Osteocyte (in vitro differentiated cells): ENCODE data around the gene CRYGD. TPM values are rescaled to one million over a fixed set of nuclear protein-coding genes. Genes with fewer than 3 reads are reported as not detected.
A peak's percentile ranks its signal among the peaks of the same experiment; 100 is the strongest.

Source experiments
- DNase-seq: peaks from one replicate; pipeline ENCODE4 v3.0.0; 2021; ENCODE audit warnings: mixed read lengths; ENCODE audit not compliant: unreplicated experiment; ENCODE audit errors: extremely low spot score
- H3K27ac Mint-ChIP-seq: one replicate; pipeline ENCODE4 v1.8.0; 2021; ENCODE audit warnings: mild to moderate bottlenecking, mixed read lengths; ENCODE audit not compliant: unreplicated experiment
- H3K27me3 Mint-ChIP-seq: one replicate; pipeline ENCODE4 v1.8.0; 2021; ENCODE audit warnings: mixed read lengths; ENCODE audit not compliant: unreplicated experiment
- H3K36me3 Mint-ChIP-seq: one replicate; pipeline ENCODE4 v1.8.0; 2021; ENCODE audit warnings: mixed read lengths; ENCODE audit not compliant: unreplicated experiment
- H3K4me1 Mint-ChIP-seq: one replicate; pipeline ENCODE4 v1.8.0; 2021; ENCODE audit warnings: mixed read lengths; ENCODE audit not compliant: unreplicated experiment
- H3K4me3 Mint-ChIP-seq: one replicate; pipeline ENCODE4 v1.8.0; 2021; ENCODE audit warnings: mild to moderate bottlenecking, moderate library complexity, mixed read lengths; ENCODE audit not compliant: unreplicated experiment
- H3K9me3 Mint-ChIP-seq: one replicate; pipeline ENCODE4 v1.8.0; 2021; ENCODE audit warnings: mixed read lengths; ENCODE audit not compliant: unreplicated experiment
- total RNA-seq: library from RNA; stranded (reverse); gene quantifications from 2 replicates; pipeline ENCODE4 v1.2.1, GENCODE V29; 2021
- TF ChIP-seq, protein P1 (sequence below): fragments of 200-600 bp; sonication (generic); IDR thresholded peaks from 2 replicates; pipeline ENCODE4 v1.5.0; 2021; ENCODE audit warnings: antibody characterized with exemption, mild to moderate bottlenecking, moderate library complexity

Gene CRYGD
- total RNA-seq, 1 donor from 2014 or later: not detected

GRCh38 chr2:208083807-208084206 is 40.5 kb downstream of the CRYGD start:
- H3K27me3 Mint-ChIP-seq: peaks cover 28% of the 10 kb centered on the region
- H3K27ac Mint-ChIP-seq: no peak overlapping the region
- no peaks in the 10 kb centered on the region for H3K4me1 Mint-ChIP-seq
- DNase-seq: no peak
- H3K9me3 Mint-ChIP-seq: peaks cover 10% of the 10 kb centered on the region
- no peaks in the 10 kb centered on the region for H3K36me3 Mint-ChIP-seq
- TF ChIP-seq, protein P1, sequence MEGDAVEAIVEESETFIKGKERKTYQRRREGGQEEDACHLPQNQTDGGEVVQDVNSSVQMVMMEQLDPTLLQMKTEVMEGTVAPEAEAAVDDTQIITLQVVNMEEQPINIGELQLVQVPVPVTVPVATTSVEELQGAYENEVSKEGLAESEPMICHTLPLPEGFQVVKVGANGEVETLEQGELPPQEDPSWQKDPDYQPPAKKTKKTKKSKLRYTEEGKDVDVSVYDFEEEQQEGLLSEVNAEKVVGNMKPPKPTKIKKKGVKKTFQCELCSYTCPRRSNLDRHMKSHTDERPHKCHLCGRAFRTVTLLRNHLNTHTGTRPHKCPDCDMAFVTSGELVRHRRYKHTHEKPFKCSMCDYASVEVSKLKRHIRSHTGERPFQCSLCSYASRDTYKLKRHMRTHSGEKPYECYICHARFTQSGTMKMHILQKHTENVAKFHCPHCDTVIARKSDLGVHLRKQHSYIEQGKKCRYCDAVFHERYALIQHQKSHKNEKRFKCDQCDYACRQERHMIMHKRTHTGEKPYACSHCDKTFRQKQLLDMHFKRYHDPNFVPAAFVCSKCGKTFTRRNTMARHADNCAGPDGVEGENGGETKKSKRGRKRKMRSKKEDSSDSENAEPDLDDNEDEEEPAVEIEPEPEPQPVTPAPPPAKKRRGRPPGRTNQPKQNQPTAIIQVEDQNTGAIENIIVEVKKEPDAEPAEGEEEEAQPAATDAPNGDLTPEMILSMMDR: no peak
- no peak overlapping the region for H3K4me3 Mint-ChIP-seq

- H3K9me3 Mint-ChIP-seq: peaks cover 6% of the 10 kb centered on the region
- TF ChIP-seq, protein P1: no peak
- DNase-seq: no peak
- H3K4me3 Mint-ChIP-seq: no peak overlapping the region
- peaks cover 8% of the 10 kb centered on the region for H3K4me1 Mint-ChIP-seq
- H3K27ac Mint-ChIP-seq: peak overlapping the region; percentile 66
- H3K27me3 Mint-ChIP-seq: peaks cover 45% of the 10 kb centered on the region
- no peaks in the 10 kb centered on the region for H3K36me3 Mint-ChIP-seq
Observed at GRCh38 chr2:208077276-208077675, 47.0 kb downstream of the CRYGD start.

DNA sequence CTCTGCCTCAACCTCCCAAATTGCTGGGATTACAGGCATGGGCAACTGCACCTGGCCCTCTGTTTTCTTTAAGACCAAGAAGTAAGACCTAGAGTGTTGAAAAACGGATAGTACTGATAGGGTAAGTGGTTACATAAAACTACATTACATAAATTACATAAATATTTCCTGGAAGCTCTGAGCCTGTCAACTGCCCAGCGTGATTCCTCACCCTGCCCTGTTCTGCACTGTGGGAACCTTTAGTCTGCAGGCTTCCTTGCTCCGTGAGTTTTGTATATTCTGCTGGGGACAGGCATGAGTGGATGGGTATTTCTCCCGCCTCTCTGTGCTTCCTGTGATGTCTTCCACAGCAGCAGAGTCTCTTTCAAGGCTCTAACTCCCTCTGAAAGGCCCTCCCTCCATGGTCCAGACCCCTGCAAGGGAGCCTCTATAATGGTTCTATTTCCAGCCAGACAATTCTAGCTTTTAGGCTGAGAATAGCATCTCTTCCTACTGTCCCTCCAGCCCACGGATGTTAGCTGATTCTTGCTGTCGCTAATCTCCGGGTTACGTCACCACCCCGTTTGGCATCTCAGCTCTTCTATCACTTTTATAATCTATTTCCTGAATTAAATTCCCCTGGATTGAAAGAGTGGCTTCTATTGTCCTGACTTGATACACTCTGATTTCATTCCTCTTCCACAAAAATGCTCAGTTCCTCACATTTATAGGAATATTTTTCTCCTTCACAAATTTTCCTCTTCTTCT is 49.5 kb downstream of the CRYGD start:
- H3K4me1 Mint-ChIP-seq: peaks cover 8% of the 10 kb centered on the region
- H3K9me3 Mint-ChIP-seq: peaks cover 6% of the 10 kb centered on the region
- DNase-seq: no peak
- no peak overlapping the region for H3K4me3 Mint-ChIP-seq
- TF ChIP-seq, protein P1: no peak
- H3K27me3 Mint-ChIP-seq: peaks cover 34% of the 10 kb centered on the region
- H3K27ac Mint-ChIP-seq: no peak overlapping the region
- H3K36me3 Mint-ChIP-seq: no peaks in the 10 kb centered on the region

DNA sequence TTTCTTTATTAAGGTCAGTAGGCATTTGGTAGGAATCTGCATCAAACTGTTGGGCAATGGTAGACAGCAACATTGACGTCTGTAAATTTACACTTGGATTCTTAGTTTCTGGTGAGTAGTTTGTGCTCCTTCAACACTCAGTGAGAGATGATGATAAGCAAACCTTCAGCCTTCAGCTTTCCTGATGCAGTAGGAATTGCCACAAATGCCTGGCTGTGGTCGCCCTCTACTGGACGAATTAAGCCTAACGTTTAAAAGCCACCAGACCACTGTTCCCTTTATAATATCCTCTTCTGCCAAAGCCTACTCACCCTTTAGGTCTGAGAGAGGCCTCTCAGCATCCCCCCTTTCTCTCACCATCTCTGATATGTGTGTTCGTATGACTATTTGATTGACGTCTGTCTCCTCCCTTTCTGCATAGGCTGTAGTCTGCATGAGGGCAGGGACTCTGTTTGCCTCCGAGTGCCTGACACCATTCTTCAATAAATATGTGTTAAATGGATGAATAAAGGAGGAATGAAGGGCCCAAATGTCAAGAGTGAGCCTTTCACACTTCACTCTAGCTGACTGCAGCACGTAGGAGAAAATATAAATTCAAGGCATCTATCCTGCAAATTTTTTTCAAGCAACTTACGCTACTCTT is 52.0 kb downstream of the CRYGD start:
- Mint-ChIP-seq H3K4me3 (no peak overlapping the region), H3K4me1 (peaks cover 5% of the 10 kb centered on the region), H3K27me3 (peaks cover 22% of the 10 kb centered on the region), H3K36me3 (no peaks in the 10 kb centered on the region), H3K27ac (no peak overlapping the region), H3K9me3 (no peaks in the 10 kb centered on the region)
- TF ChIP-seq, protein P1: peak; percentile 84
- no peak for DNase-seq

Other genes with a start within 250 kb of the CRYGD start
- gene PLEKHM3, start 99.0 kb downstream of the CRYGD start, total RNA-seq: 12.5 TPM in 2 replicates
- not detected in 2 replicates for gene CRYGC, start 5.3 kb upstream of the CRYGD start, total RNA-seq
- gene CRYGB, start 21.6 kb upstream of the CRYGD start, total RNA-seq: not detected in 2 replicates
- not detected in 2 replicates for gene CRYGA, start 39.1 kb upstream of the CRYGD start, total RNA-seq
- not detected in 2 replicates for gene C2orf80, start 65.5 kb upstream of the CRYGD start, total RNA-seq
- 49.6 and 52.1 TPM in 2 replicates for gene IDH1, start 130.5 kb upstream of the CRYGD start, total RNA-seq
- gene PIKFYVE, start 141.7 kb upstream of the CRYGD start, total RNA-seq: 37.1 and 38.8 TPM in 2 replicates